Mucosa of stomach (tissue), 1 donor: Measurements from ENCODE around the gene CD274.

Experiments
- H3K27me3 ChIP-seq: one replicate; pipeline ENCODE4 v1.7.0; 2013; ENCODE audit warnings: mild to moderate bottlenecking, low read length; ENCODE audit not compliant: control insufficient read depth, insufficient read depth
- H3K36me3 ChIP-seq: one replicate; pipeline ENCODE4 v1.7.0; 2013; ENCODE audit warnings: low read length; ENCODE audit not compliant: control insufficient read depth, insufficient read depth
- H3K4me1 ChIP-seq: one replicate; pipeline ENCODE4 v1.7.0; 2013; ENCODE audit warnings: mild to moderate bottlenecking, low read length; ENCODE audit not compliant: control insufficient read depth, insufficient read depth
- H3K4me3 ChIP-seq: one replicate; pipeline ENCODE4 v1.7.0; 2013; ENCODE audit warnings: low read length
- H3K9ac ChIP-seq: one replicate; pipeline ENCODE4 v1.7.0; 2013; ENCODE audit warnings: mild to moderate bottlenecking, low read length, moderate library complexity
- H3K9me3 ChIP-seq: one replicate; pipeline ENCODE4 v1.7.0; 2013; ENCODE audit warnings: mild to moderate bottlenecking, low read length, moderate library complexity; ENCODE audit not compliant: control insufficient read depth
- donor health status: Pancreatic carcinoma.

Gene CD274

DNA sequence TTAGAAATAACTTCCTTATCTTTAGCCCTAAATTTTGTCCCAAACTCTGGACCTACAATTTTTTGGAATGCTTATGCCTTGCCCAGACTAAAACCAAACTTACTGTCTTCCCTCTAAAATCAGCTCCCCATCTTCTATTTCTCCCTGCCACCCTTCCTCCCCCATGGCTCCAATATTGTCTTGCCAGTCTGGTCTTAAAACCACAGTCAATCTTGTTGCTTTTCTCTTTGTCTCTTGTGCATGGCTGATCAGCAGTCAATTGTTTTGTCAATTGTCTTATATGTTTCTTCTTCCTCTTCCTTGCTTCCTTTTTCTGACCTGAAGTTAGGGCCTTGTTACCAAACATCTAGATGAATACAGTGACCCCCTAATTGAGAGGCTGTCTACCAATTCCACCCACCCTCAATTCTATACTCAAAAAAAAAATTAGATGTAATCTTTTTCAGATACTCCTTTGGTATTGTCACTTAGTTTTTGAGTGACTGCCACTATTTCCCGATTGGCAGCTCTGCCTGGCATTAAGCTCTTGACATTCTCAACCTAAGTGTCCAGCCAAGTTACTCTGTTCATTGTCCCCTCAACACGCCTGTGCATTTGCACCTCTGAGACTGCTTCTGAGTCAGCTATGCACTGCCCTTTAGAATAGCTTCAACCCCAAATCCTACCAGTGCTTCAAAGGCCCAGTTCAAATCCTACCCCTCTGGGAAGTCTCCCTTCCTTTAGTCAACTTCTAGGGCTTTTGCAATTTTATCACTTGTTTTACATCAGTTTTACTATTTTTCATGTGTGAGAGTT, 62.5 kb downstream of the CD274 start:
- Histone ChIP-seq H3K9ac (no peak overlapping the region), H3K36me3 (no peaks in the 10 kb centered on the region), H3K4me1 (no peaks in the 10 kb centered on the region), H3K9me3 (no peaks in the 10 kb centered on the region), H3K4me3 (no peak overlapping the region), H3K27me3 (no peaks in the 10 kb centered on the region)

DNA sequence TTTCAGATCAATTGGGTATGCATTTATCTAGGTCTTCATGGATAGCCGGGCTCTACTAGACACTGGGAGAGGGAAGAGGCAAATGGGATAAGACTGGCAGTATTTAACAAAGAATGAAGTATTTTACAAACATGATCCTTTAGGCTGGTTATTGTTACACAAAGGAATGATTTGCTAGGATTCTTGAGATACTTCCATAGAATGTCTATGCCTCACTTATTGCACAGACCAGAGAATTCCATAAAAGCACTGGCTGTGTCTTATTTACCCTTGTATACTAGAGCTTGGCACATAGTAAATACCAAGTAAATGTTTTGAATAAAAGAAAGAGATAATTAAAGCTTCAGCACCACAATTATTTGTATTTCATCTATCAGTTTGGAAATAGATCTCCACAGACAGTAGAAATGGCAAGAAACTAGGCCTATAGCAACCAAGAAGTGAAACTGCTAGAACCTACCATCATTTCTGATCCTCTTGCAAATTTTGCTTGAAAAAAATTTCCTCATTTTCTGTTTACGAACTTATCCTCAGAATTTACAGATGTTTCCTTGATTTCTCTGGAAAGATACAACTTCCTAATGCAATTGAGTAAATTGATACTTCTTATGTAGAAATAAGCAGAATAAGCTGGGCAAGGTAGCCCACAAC, 63.7 kb downstream of the CD274 start:
- no peak overlapping the region for H3K4me3 ChIP-seq
- H3K36me3 ChIP-seq, result no peaks in the 10 kb centered on the region
- H3K9me3 ChIP-seq, result no peaks in the 10 kb centered on the region
- H3K27me3 ChIP-seq, result no peaks in the 10 kb centered on the region
- no peak overlapping the region for H3K9ac ChIP-seq
- H3K4me1 ChIP-seq, result no peaks in the 10 kb centered on the region

DNA sequence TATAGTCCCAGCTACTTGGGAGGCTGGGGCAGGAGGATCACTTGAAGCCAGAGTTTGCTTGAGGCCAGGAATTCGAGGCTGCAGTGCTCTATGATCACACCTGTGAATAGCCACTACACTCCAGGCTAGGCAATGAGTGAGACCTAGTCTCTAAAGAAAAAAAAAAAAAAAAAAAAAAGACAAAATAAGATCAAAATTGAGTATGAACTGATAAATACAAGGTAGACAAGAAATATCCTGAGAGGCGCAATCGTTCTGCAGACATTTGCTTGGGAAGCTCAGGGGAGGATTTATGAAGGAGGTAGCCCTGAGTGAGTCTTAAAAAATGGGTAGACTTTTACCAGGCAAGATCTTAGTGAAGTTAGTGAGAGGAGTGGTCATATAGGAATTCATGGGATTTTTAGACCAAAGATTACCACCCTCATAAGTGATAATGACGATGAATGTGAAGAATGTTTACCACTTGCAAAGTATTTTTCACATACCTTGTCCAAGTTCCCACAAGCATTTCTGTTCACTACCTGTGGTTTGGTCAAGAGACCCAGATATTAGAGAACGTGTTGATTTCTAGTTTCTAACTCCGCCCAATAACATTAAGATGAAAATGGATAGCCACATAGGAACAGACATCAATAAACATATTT, 64.4 kb downstream of the CD274 start:
- no peak overlapping the region for H3K9ac ChIP-seq
- H3K27me3 ChIP-seq, result no peaks in the 10 kb centered on the region
- H3K36me3 ChIP-seq, result no peaks in the 10 kb centered on the region
- no peaks in the 10 kb centered on the region for H3K4me1 ChIP-seq
- H3K4me3 ChIP-seq, result no peak overlapping the region
- H3K9me3 ChIP-seq, result no peaks in the 10 kb centered on the region

DNA sequence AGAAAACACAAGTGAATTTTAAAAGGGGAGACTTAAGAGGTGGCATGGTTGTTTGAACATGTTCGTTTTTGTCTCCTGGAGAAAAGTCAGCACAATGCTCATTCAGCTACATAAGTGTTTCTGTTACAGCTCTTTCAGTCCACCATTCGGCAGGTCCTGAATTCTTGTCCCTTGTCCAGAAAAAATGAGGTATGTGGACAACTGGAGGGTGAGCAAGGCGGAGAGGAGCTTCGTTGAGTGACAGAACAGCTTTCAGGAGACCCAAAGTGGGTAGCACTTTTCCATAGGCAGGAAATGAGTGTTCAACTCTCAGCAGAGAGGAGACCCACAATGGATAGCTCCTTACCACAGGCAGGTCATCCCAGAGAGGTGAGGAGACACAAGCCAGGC, 64.9 kb downstream of the CD274 start:
- Histone ChIP-seq H3K36me3 (no peaks in the 10 kb centered on the region), H3K4me3 (no peak overlapping the region), H3K9me3 (no peaks in the 10 kb centered on the region), H3K4me1 (no peaks in the 10 kb centered on the region), H3K9ac (no peak overlapping the region), H3K27me3 (no peaks in the 10 kb centered on the region)

DNA sequence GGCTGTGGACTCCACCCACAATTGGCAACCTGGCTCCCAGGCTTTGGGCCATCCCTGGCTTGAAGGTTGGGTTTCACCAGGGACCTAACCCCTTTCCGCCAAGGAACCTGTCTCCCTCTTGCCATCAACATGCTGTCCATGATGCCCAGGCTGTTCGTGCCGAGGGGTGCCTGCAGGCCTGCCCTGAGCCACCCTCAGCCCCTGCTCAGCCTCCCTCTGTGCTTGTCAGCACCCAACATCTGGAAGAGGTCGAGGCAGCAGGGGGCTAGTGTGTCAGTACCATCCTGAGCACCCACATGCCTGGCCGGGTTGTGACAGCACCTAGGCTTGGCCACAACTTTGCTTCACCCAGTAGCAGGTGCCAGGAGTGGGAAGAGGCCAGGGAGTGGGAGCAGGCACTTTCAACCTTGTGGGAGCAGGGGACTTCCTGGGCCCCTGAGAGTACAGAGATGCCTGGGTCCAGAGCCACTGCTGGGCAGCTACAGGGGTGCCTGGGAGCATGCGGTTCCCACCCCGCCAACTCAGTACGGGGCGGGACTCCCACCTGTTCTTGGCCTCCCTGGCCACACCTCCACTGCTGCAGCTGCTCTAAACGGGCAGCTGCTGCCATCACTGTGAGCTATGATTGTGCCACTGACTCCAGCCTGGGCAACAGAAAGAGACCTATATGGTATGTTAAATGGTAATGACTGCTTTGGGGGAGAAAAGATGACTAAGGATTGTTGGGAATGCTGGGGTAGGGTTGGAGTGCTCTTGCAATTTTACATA, 66.3 kb downstream of the CD274 start:
- no peaks in the 10 kb centered on the region for H3K4me1 ChIP-seq
- no peak overlapping the region for H3K4me3 ChIP-seq
- H3K36me3 ChIP-seq, result no peaks in the 10 kb centered on the region
- H3K9ac ChIP-seq, result no peak overlapping the region
- no peaks in the 10 kb centered on the region for H3K9me3 ChIP-seq
- H3K27me3 ChIP-seq, result no peaks in the 10 kb centered on the region

DNA sequence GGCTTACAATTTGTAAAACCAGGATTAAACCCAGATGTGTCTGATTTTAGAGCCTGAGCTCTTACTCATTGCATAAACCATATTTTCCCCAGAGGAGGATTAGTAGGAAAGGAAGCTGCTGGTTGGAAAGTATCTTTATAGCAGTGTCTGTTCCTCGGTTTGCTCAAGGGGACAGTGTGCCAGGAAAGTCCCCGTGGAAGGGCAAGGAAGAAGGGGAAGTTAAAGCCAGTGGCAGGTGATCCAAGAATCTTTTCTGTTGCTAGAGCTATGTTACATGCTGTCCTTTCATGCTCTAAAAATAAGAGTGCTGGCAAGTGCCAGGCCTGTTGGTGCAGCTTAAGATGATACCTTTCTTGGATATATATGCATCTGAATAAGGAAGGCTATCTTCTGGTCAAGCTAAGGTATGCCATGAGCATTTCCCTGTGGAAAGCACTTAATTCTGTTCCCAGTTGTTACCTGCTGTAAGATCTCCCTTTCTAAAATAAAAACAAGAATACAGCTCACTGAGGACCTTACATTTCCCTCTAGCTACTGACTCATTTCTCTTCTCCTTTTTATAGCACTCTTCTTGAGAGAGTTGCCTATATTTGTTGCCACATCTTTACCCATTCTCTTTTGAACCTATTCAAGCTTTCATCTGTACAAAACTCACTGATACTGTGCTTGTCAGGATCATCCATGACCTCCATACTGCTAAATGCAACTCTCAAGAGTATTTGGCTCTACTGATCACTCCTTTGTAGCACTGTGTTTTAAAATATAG, 68.0 kb downstream of the CD274 start:
- H3K9me3 ChIP-seq, result no peaks in the 10 kb centered on the region
- H3K4me3 ChIP-seq, result no peak overlapping the region
- no peaks in the 10 kb centered on the region for H3K27me3 ChIP-seq
- no peaks in the 10 kb centered on the region for H3K4me1 ChIP-seq
- no peak overlapping the region for H3K9ac ChIP-seq
- no peaks in the 10 kb centered on the region for H3K36me3 ChIP-seq

DNA sequence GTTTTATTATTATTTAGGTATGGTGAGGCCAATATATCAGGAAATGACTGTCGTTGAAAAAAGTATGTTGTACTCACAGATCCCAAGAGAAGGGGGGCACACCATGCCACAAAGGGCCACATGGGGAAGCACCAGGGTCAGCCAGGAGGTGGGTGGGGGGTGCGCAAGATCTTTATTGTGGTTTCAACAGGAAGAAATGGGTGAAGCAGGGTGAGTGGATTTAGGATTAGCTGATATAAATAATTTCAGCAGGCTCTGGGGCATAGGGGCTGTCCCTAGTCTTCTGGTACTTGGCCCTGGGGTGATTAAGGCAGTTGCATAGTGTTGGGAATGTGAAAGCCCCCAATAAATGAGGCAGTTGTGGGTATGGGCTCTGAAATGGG, 68.6 kb downstream of the CD274 start:
- no peaks in the 10 kb centered on the region for H3K4me1 ChIP-seq
- no peak overlapping the region for H3K9ac ChIP-seq
- H3K4me3 ChIP-seq, result no peak overlapping the region
- H3K36me3 ChIP-seq, result no peaks in the 10 kb centered on the region
- H3K27me3 ChIP-seq, result no peaks in the 10 kb centered on the region
- no peaks in the 10 kb centered on the region for H3K9me3 ChIP-seq
